Heart left ventricle (tissue), 16 donors: ENCODE measurements around the gene TTI1. TPM values are rescaled to one million over a fixed set of nuclear protein-coding genes. Genes with fewer than 3 reads are reported as not detected.

Experiments
- ATAC-seq, 4 donors: fragments of 200-7000 bp; cut with Tn5 transposase; one replicate each; pipeline ENCODE4 v1.9.1; 2020 to 2022; ENCODE audit warnings: moderate library complexity in 4 of 4, mild to moderate bottlenecking in 3 of 4, moderate number of reproducible peaks in 1 of 4
- DNase-seq, 5 donors: peaks; one replicate each; pipeline ENCODE4 v3.0.0-alpha.2; 2020
- H3K27ac ChIP-seq, 12 donors: fragments of 200-600 bp; sonication (generic) in 4 of 12; one replicate each; pipeline versions ENCODE4 v1.5.0 to v1.8.0; 2016 to 2022; ENCODE audit warnings: mild to moderate bottlenecking in 2 of 12
- H3K27me3 ChIP-seq, 9 donors: fragments of 200-600 bp; sonication (generic) in 2 of 9; one replicate each; pipeline versions ENCODE4 v1.5.1 to v1.8.0; 2016 to 2022; ENCODE audit warnings: mild to moderate bottlenecking in 3 of 9
- H3K36me3 ChIP-seq, 9 donors: fragments of 200-600 bp; sonication (generic) in 2 of 9; one replicate each; pipeline versions ENCODE4 v1.5.0 to v1.8.0; 2018 to 2022; ENCODE audit warnings: mild to moderate bottlenecking in 2 of 9
- H3K4me1 ChIP-seq, 12 donors: fragments of 200-600 bp; sonication (generic) in 4 of 12; one replicate each; pipeline versions ENCODE4 v1.5.0 to v1.8.0; 2016 to 2022; ENCODE audit warnings: mild to moderate bottlenecking in 3 of 12
- H3K4me3 ChIP-seq, 12 donors: fragments of 200-600 bp; sonication (generic) in 4 of 12; one replicate each; pipeline versions ENCODE4 v1.5.0 to v1.8.0; 2017 to 2022; ENCODE audit warnings: mild to moderate bottlenecking in 9 of 12, moderate library complexity in 4 of 12
- H3K9me3 ChIP-seq, 12 donors: fragments of 200-600 bp; sonication (generic) in 4 of 12; one replicate each; pipeline versions ENCODE4 v1.5.0 to v1.8.0; 2016 to 2022; ENCODE audit warnings: mild to moderate bottlenecking in 1 of 12
- POLR2A ChIP-seq, 2 donors: fragments of 450-650 bp; IDR thresholded peaks; one replicate each; pipeline ENCODE4 v1.6.1; 2017; ENCODE audit warnings: antibody characterized with exemption in 2 of 2, mild to moderate bottlenecking in 2 of 2, moderate library complexity in 2 of 2
- WGBS, 4 donors: extraction: QIAGEN DNeasy Blood & Tissue Kit in 2 of 4; methylation state at CpG; one replicate each; pipeline versions ENCODE4 v1.1.5 to v1.1.7; 2013 to 2018; 5-methylcytosine and 5-hydroxymethylcytosine counted together
- intact Hi-C, 10 donors: fragments of 100-400 bp; cut with DNase I; formaldehyde crosslinking; loops; one replicate each; pipeline versions ENCODE4 v1.11.1 to v1.14.2; 2022
- polyA plus RNA-seq, 2 donors: library from polyadenylated mRNA; stranded (reverse); fragments of 200-250 nt; gene quantifications; one replicate each; pipeline ENCODE4 v1.2.3, GENCODE V29; 2013
- total RNA-seq, 9 donors: library from RNA; depleted of rRNA in 2 of 9; stranded (reverse); fragments of >200 nt in 2 of 9; fragmentation: NEBNext Ultra II Directional in 3 of 9; extraction: Animal tissue kit (Norgen Biotek cat#: 25700) in 3 of 9; gene quantifications; one replicate each; pipeline versions ENCODE4 v1.1.0 to v1.2.4, GENCODE V29; 2016 to 2023
- TF ChIP-seq, protein P1 (sequence below), 12 donors: fragments of 200-600 bp; sonication (generic) in 4 of 12; IDR thresholded peaks; one replicate each; pipeline versions ENCODE4 v1.5.0 to v1.8.0; 2018 to 2022; ENCODE audit warnings: antibody characterized with exemption in 12 of 12, mild to moderate bottlenecking in 5 of 12
- donor health status: ischemic (EF 13 %, LVEDD 7.1; RV severe dilation, severe dysfunction).
- donor health status: healthy with polysubstance abuse.
- donor health status: DM: no; HTN: yes; CAD: no.
- donor health status: DM: no; HTN: no; CAD: no.
- donor health status: ischemic (EF 25% LVEDD 6.9; RV normal size, moderate dysfunction).
- donor health status: ischemic (EF 25% LVEDD 5.7; RV mildly dilated, moderate dysfunction).
- donor health status: healthy.
- donor health status: DM: yes; HTN: yes; CAD: no.
- donor health status: ischemic (EF 35%, LVEDD 5.7; RV mildly dilated, moderate dysfunction).
- donor health status: nonischemic (EF 11% LVEDD 7.7; RV severe dilation, severe dysfunction).
- donor health status: DM: yes; HTN: yes; CAD: no.
- donor health status: PGD.
- donor health status: ischemic (EF 29% LVEDD 5.4; RV normal size, mild dysfunction).
- donor health status: nonischemic (EF 23%, LVEDD 6.1; RV moderate dilation, normal function).

The TTI1 gene
- total and polyA plus RNA-seq, 11 donors: 7.3 to 13.3 (median 11.0) TPM

DNA sequence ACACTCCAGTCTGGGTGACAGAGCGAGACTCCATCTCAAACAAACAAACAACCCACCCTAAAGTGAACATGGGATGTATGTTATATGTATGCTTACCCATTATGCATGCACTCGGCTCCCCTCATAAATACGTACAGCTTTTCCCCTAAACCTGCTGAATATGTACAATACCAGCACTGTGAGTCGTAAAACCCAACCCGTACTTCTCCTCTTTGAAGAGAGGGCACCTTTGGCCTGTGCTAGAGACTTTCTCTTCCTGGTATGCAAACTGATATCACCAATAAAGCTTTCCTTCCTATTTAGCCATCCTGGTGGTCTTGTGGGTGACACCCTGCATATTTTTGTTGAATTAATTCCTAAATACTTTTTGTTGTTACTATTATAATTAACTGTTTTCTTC, 79.1 kb downstream of the TTI1 start:
- intact Hi-C loops: no loop called here
- 84 to 93% (median 88%) methylated on average over 5 of the region's 5 CpGs for WGBS, 4 donors
- Histone ChIP-seq H3K36me3 (no peaks in the 10 kb centered on the region), H3K27ac (no peak overlapping the region), H3K4me3 (no peak overlapping the region), H3K4me1 (no peaks in the 10 kb centered on the region), H3K9me3 (peaks cover 0 to 9% (median 0%) of the 10 kb centered on the region in 12 donors), H3K27me3 (no peaks in the 10 kb centered on the region)
- TF ChIP-seq POLR2A (IDR thresholded peaks at IDR 0.05): no peak
- TF ChIP-seq, protein P1, sequence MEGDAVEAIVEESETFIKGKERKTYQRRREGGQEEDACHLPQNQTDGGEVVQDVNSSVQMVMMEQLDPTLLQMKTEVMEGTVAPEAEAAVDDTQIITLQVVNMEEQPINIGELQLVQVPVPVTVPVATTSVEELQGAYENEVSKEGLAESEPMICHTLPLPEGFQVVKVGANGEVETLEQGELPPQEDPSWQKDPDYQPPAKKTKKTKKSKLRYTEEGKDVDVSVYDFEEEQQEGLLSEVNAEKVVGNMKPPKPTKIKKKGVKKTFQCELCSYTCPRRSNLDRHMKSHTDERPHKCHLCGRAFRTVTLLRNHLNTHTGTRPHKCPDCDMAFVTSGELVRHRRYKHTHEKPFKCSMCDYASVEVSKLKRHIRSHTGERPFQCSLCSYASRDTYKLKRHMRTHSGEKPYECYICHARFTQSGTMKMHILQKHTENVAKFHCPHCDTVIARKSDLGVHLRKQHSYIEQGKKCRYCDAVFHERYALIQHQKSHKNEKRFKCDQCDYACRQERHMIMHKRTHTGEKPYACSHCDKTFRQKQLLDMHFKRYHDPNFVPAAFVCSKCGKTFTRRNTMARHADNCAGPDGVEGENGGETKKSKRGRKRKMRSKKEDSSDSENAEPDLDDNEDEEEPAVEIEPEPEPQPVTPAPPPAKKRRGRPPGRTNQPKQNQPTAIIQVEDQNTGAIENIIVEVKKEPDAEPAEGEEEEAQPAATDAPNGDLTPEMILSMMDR (IDR thresholded peaks at IDR 0.05): no peak
- ATAC-seq: no peak
- DNase-seq: no peak

DNA sequence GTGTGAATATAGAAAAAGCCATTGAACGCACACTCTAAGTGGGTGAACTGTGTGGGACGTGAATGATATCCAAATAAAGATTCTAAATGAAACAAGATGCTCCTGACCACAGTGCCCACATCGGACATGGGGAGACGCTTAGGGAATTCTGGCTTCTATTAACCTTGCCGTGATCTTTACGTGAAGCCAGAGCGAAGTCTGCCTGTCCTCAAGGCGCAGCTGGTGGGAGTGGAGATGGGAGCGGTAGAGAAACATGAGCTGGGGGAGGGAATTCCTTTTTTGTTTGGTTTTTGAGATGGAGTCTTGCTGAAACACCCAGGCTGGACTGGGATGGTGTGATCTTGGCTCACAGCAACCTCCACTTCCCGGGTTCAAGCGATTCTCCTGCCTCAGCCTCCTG, 84.3 kb downstream of the TTI1 start:
- WGBS, 4 donors: 89 to 94% (median 92%) methylated on average over 11 of the region's 11 CpGs

DNA sequence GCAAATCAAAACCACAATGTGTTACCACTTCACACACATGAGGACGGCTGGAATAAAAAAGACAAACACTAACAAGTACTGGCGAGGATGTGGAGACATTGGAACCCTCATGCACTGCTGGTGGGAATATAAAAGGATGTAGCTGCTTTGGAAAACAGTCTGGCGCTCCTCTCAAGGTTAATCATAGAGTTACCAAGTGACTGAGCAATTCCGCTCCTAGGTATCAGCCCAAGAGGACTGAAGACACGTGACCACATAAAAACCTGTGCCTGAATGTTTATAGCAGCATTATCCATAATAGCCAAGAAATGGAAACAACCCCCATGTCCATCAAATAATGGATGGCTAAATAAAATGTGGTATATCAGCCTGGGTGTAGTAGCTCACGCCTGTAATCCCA, 85.3 kb downstream of the TTI1 start:
- no peaks in the 10 kb centered on the region for H3K4me1 ChIP-seq
- no peak for DNase-seq
- intact Hi-C loops: no loop called here
- H3K4me3 ChIP-seq: no peak overlapping the region
- H3K27me3 ChIP-seq: no peaks in the 10 kb centered on the region
- no peaks in the 10 kb centered on the region for H3K36me3 ChIP-seq
- TF ChIP-seq, protein P1 (IDR thresholded peaks at IDR 0.05): no peak
- no peak for TF ChIP-seq POLR2A (IDR thresholded peaks at IDR 0.05)
- no peak for ATAC-seq
- H3K27ac ChIP-seq: no peak overlapping the region
- 90 to 92% (median 91%) methylated on average over 6 of the region's 6 CpGs for WGBS, 4 donors
- H3K9me3 ChIP-seq: peaks cover 0 to 16% (median 2%) of the 10 kb centered on the region in 12 donors

More for the DNA sequence above, 84.3 kb downstream of the TTI1 start:
- no peak overlapping the region for H3K27ac ChIP-seq
- H3K4me3 ChIP-seq: no peak overlapping the region
- peaks cover 0 to 16% (median 2%) of the 10 kb centered on the region in 12 donors for H3K9me3 ChIP-seq
- ATAC-seq (no peak), DNase-seq (no peak)
- no peaks in the 10 kb centered on the region for H3K36me3 ChIP-seq
- TF ChIP-seq, protein P1 (IDR thresholded peaks at IDR 0.05): no peak
- TF ChIP-seq POLR2A (IDR thresholded peaks at IDR 0.05): no peak
- H3K4me1 ChIP-seq: no peaks in the 10 kb centered on the region
- intact Hi-C loops: no loop called here
- H3K27me3 ChIP-seq: no peaks in the 10 kb centered on the region

GRCh38 chr20:37946946-37947345, 86.3 kb downstream of the TTI1 start:
- ATAC-seq (no peak), DNase-seq (no peak)
- H3K4me1 ChIP-seq: no peaks in the 10 kb centered on the region
- peaks cover 0 to 18% (median 2%) of the 10 kb centered on the region in 12 donors for H3K9me3 ChIP-seq
- TF ChIP-seq, protein P1 (IDR thresholded peaks at IDR 0.05): no peak
- intact Hi-C loops: no loop called here
- H3K27me3 ChIP-seq: no peaks in the 10 kb centered on the region
- 85 to 93% (median 89%) methylated on average over 5 of the region's 5 CpGs for WGBS, 4 donors
- H3K27ac ChIP-seq: no peak overlapping the region
- H3K4me3 ChIP-seq: no peak overlapping the region
- no peaks in the 10 kb centered on the region for H3K36me3 ChIP-seq
